ENCODE measurements around the gene ROCK2.

GRCh38 chr2:11260979-11261378 lies 83.5 kb downstream of the ROCK2 start:
- TF ChIP-seq CTCF (IDR thresholded peaks at IDR 0.05; ENCODE audit: insufficient read depth, low read depth, low read length) (no peak), EZH2 (IDR thresholded peaks at IDR 0.05; ENCODE audit: insufficient read depth, low read length) (no peak)
